Spinal cord (tissue), 10 donors: ENCODE results near the gene MYH14. TPM values are rescaled to one million over a fixed set of nuclear protein-coding genes. Genes with fewer than 3 reads are reported as not detected.

Experiments used
- DNase-seq, 6 donors: peaks; one replicate each; pipeline versions ENCODE4 v3.0.0 to v3.0.0-alpha.2; 2013 to 2015; ENCODE audit warnings: low spot score in 6 of 6, low read depth in 4 of 6
- H3K27ac ChIP-seq: one replicate; pipeline ENCODE4 v1.5.1; 2013; ENCODE audit warnings: low read depth, low read length, control low read depth
- H3K27me3 ChIP-seq: one replicate; pipeline ENCODE4 v1.6.1; 2013; ENCODE audit warnings: low read length; ENCODE audit not compliant: control insufficient read depth, insufficient read depth
- H3K36me3 ChIP-seq: one replicate; pipeline ENCODE4 v1.6.1; 2013; ENCODE audit warnings: low read length; ENCODE audit not compliant: control insufficient read depth, insufficient read depth
- H3K4me1 ChIP-seq: one replicate; pipeline ENCODE4 v1.6.1; 2013; ENCODE audit warnings: low read length; ENCODE audit not compliant: control insufficient read depth, insufficient read depth
- H3K4me3 ChIP-seq: one replicate; pipeline ENCODE4 v1.5.1; 2013; ENCODE audit warnings: low read depth, low read length, control low read depth
- H3K9me3 ChIP-seq: one replicate; pipeline ENCODE4 v1.6.1; 2013; ENCODE audit warnings: low read length; ENCODE audit not compliant: control insufficient read depth, insufficient read depth
- WGBS: methylation state at CpG from one replicate; pipeline ENCODE4 v1.1.5; 2013; ENCODE audit warnings: missing lambda C conversion rate; ENCODE audit not compliant: insufficient coverage; 5-methylcytosine and 5-hydroxymethylcytosine counted together
- polyA plus RNA-seq, 2 donors: library from polyadenylated mRNA; unstranded; fragments of 120-200 nt; gene quantifications; one replicate each; pipeline ENCODE4 v1.2.1, GENCODE V29; 2013; ENCODE audit not compliant: insufficient read length in 2 of 2
- total RNA-seq, 2 donors: library from RNA; depleted of rRNA in 1 of 2; stranded (reverse); fragments of 120-200 nt in 1 of 2; fragments of >200 nt in 1 of 2; gene quantifications; one replicate each; pipeline versions ENCODE4 v1.2.3 to v1.2.4, GENCODE V29; 2013 to 2014
- donor health status: healthy.

The MYH14 gene
- total and polyA plus RNA-seq, 4 donors: 4.1 to 16.8 (median 10.9) TPM

DNA sequence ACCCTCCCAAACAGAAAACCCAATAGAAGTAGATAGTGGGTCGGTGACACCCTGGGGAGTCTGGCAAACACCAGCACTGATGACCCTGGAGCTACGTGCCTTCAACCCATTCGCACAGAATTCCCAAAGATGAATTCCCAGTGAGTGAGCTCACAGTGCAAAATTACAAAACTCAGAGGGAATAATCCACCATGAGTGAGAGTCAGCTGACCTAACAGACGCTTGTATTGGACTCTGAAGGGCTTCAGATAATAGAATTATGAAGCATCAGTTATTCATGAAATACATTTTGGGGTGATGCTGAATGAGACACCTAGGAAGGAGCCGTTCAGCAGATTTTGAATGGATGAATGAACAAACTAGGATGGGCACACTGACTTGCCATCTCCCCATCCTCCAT lies 85.5 kb downstream of the MYH14 start:
- WGBS: 100% methylated on average over 1 of the region's 5 CpGs
- Histone ChIP-seq H3K27me3 (no peaks in the 10 kb centered on the region), H3K9me3 (peaks cover 1% of the 10 kb centered on the region), H3K4me3 (no peak overlapping the region), H3K4me1 (no peaks in the 10 kb centered on the region), H3K36me3 (peaks cover 58% of the 10 kb centered on the region), H3K27ac (no peak overlapping the region)
- no peak for DNase-seq

- Histone ChIP-seq H3K9me3 (peaks cover 1% of the 10 kb centered on the region), H3K4me3 (no peak overlapping the region), H3K4me1 (no peaks in the 10 kb centered on the region), H3K27ac (no peak overlapping the region), H3K27me3 (no peaks in the 10 kb centered on the region), H3K36me3 (peaks cover 61% of the 10 kb centered on the region)
- WGBS: 88% methylated on average over 4 of the region's 6 CpGs
- no peak for DNase-seq
Measured at GRCh38 chr19:50290011-50290410, 86.6 kb downstream of the MYH14 start.

DNA sequence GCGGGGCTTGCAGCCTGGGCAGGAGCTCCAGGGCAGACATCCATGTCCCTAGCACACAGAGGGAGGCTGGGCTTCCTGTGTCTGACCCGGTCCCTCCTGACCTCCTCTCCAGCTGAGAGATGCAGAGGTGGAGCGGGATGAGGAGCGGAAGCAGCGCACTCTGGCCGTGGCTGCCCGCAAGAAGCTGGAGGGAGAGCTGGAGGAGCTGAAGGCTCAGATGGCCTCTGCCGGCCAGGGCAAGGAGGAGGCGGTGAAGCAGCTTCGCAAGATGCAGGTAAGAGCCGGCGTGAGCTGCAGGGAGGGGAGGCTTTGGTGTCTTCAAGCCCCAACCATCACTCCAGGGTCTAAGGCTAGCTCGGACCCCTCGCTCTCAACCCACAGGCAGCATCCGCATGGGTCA lies 87.4 kb downstream of the MYH14 start:
- Histone ChIP-seq H3K36me3 (peaks cover 61% of the 10 kb centered on the region), H3K4me3 (no peak overlapping the region), H3K27me3 (no peaks in the 10 kb centered on the region), H3K27ac (no peak overlapping the region), H3K9me3 (peaks cover 1% of the 10 kb centered on the region), H3K4me1 (no peaks in the 10 kb centered on the region)
- DNase-seq: no peak
- 73% methylated on average over 14 of the region's 15 CpGs for WGBS

DNA sequence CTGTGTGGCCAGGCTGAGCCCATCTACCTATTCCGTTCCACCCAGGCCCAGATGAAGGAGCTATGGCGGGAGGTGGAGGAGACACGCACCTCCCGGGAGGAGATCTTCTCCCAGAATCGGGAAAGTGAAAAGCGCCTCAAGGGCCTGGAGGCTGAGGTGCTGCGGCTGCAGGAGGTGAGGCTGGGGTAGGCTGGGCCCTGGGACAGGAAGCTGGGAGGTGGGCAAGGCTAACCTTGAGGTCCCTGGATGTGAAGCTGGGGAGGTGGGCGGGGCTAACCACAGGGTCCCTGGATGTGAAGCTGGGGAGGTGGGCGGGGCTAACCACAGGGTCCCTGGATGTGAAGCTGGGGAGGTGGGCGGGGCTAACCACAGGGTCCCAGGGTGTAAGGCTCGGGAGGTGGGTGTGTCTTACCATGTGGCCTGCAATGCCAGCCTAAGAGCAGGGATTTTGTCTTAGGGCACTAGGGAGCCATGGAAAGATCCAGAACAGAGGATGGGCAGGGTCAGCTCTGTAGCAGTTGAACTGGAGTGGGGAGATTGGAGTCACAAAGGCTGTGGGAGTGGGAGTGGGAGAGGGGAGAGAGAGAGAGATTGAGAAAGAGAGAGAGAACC lies 88.9 kb downstream of the MYH14 start:
- no peak overlapping the region for H3K27ac ChIP-seq
- no peaks in the 10 kb centered on the region for H3K9me3 ChIP-seq
- no peak for DNase-seq
- no peaks in the 10 kb centered on the region for H3K4me1 ChIP-seq
- 76% methylated on average over 7 of the region's 11 CpGs for WGBS
- H3K36me3 ChIP-seq: peaks cover 49% of the 10 kb centered on the region
- H3K4me3 ChIP-seq: no peak overlapping the region
- H3K27me3 ChIP-seq: no peaks in the 10 kb centered on the region

- no peak for DNase-seq
- 73% methylated on average over 5 of the region's 14 CpGs for whole genome bisulfite sequencing
- H3K27ac ChIP-seq: no peak overlapping the region
- H3K9me3 ChIP-seq: no peaks in the 10 kb centered on the region
- peaks cover 47% of the 10 kb centered on the region for H3K36me3 ChIP-seq
- no peaks in the 10 kb centered on the region for H3K27me3 ChIP-seq
- H3K4me1 ChIP-seq: no peaks in the 10 kb centered on the region
- no peak overlapping the region for H3K4me3 ChIP-seq
Measured at GRCh38 chr19:50293263-50294004, 90.0 kb downstream of the MYH14 start.

GRCh38 chr19:50300051-50300450 lies 96.6 kb downstream of the MYH14 start:
- no CpG with 5 or more reads among the region's 2 CpGs for WGBS
- no peak overlapping the region for H3K27ac ChIP-seq
- H3K4me3 ChIP-seq: no peak overlapping the region
- H3K27me3 ChIP-seq: no peaks in the 10 kb centered on the region
- DNase-seq: no peak
- no peaks in the 10 kb centered on the region for H3K9me3 ChIP-seq
- peaks cover 18% of the 10 kb centered on the region for H3K36me3 ChIP-seq
- no peaks in the 10 kb centered on the region for H3K4me1 ChIP-seq

DNA sequence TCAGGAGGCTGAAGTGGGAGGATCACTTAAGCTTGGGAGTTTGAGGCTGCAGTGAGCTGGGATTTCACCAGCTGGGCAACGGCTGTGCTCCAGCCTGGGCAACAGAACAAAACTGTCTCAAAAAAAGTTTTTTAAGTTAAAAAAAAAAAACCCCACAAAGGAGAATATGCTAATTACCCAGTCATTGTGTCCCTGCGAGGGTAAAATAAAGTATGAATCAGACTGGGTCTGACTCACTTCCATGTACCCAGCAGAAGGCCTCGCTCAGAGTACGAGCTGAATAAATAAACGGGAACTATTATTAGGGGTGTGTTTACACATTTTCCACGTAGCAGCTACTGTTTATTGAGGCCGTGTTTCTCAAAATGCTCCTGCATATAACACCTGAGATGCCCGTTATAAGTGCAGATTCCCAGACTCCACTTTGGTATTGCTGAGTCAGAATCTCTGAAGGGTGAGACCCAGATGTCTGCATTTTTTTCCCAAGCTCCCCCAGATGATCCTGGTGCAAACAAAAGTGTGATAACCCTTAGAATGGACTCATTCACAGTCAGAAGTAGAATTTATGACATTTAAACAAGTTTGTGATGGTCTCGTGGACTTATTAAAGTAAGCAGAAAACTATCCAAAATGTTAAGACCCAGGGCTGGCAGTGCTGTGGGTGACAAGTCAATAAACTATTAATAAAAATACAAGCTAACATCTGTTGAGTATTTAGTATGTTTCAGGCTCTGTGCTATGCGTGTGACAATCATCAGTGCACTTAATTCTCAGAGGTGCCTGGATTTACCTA lies 97.6 kb downstream of the MYH14 start:
- DNase-seq: no peak
- H3K27ac ChIP-seq: no peak overlapping the region
- H3K36me3 ChIP-seq: peaks cover 18% of the 10 kb centered on the region
- no peaks in the 10 kb centered on the region for H3K9me3 ChIP-seq
- no peaks in the 10 kb centered on the region for H3K4me1 ChIP-seq
- 89% methylated on average over 5 of the region's 10 CpGs for WGBS
- no peak overlapping the region for H3K4me3 ChIP-seq
- no peaks in the 10 kb centered on the region for H3K27me3 ChIP-seq

DNA sequence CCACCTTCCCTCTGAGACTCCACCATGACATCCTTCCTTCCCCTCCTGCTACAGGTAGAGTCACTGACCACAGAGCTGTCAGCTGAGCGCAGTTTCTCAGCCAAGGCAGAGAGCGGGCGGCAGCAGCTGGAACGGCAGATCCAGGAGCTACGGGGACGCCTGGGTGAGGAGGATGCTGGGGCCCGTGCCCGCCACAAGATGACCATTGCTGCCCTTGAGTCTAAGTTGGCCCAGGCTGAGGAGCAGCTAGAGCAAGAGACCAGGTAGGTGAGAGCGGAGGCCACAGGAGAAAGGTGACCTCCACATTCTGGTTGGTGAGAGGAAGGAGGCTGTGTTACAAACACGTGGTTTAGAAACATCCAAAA lies 98.2 kb downstream of the MYH14 start:
- WGBS: 81% methylated on average over 10 of the region's 10 CpGs
- no peak overlapping the region for H3K27ac ChIP-seq
- no peaks in the 10 kb centered on the region for H3K27me3 ChIP-seq

DNA sequence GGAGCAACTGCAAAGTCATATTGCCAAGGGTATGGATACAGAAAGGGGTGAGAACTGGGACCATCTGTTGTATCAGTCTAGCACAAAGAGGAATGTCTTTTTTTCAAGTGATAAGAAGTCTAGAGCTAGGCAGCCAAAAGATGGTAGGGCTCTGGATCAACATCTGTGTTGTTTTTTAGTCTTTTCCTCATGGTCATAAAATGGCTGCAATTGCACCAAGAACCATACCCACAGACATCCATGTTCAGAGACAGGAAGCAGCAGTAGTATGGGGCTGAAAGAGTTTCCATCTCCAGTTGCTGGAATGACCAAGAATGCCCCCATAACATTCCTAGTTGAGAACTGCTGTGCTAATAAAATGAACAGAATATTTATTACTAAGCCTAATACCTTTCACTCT lies 100.1 kb downstream of the MYH14 start:
- no peak for DNase-seq
- H3K27ac ChIP-seq: no peak overlapping the region
- no peaks in the 10 kb centered on the region for H3K27me3 ChIP-seq
- H3K4me1 ChIP-seq: no peaks in the 10 kb centered on the region
- H3K9me3 ChIP-seq: peaks cover 5% of the 10 kb centered on the region
- H3K4me3 ChIP-seq: no peak overlapping the region
- H3K36me3 ChIP-seq: peaks cover 18% of the 10 kb centered on the region

More for the DNA sequence above, 98.2 kb downstream of the MYH14 start:
- Histone ChIP-seq H3K4me1 (no peaks in the 10 kb centered on the region), H3K9me3 (no peaks in the 10 kb centered on the region), H3K36me3 (peaks cover 18% of the 10 kb centered on the region), H3K4me3 (no peak overlapping the region)
- no peak for DNase-seq
